HS-5 (cell line): ENCODE results near the gene TBCC.
"Not testable (repeated sequence)": the region's sequence is repeated elsewhere in the genome, so short reads cannot be mapped to it uniquely, and the experiment has no call there.

Experiments used
- DNase-seq: peaks from one replicate; pipeline ENCODE4 v3.0.0-alpha.2; 2012; ENCODE audit warnings: low read depth

Gene TBCC

GRCh38 chr6:42733867-42734481 is 11.9 kb downstream of the TBCC start:
- DNase-seq = not testable (repeated sequence)

DNA sequence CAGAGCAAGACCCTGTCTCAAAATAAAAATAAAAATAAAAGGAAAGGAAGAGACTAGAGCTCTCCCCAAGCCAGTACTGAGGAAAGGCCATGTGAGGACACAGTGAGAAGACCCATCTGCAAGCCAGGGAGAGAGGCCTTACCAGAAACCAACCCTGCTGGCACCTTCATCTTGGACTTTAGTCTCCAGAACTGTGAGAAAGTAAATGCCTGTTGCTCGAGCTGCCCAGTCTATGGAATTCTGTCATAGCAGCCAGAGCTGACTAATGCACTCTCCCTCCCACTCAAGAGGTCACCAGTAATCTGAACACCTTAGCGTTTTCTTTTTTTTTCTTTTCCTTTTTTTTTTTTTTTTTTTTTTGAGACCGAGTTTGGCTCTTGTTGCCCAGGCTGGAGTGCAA is 16.2 kb downstream of the TBCC start:
- no peak for DNase-seq

GRCh38 chr6:42727627-42728026 is 18.3 kb downstream of the TBCC start:
- no peak for DNase-seq

- DNase-seq = no peak
These were observed 18.8 kb downstream of the TBCC start for GRCh38 chr6:42727087-42727611.

DNA sequence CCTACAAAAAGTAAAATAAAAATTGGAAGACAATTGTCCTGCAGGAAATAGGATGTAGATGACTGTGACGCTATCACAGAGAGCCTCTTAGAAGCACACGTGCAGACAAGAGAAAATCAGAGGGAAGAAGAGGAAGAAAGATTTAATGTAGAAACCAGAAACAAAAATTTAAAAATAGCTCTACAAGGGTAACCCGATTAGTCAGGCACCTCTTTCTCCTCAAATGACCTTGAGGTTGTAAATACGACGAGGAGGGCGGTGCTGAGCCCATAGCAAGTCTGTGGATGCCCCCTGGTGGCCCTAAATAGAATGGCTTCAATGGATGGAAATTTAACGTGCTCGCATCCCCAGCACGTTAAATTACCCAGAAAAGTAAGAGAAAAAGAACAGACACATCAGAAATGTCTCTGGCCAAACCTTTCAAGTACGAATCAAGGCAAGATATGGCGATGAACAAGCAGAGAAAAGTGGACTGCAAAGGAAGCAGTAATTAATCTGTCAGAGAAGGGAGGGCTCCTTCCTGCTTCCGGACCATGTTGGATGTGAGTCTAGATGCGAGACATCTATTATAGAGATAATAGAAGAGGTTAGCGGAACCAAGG is 19.3 kb downstream of the TBCC start:
- DNase-seq = peak; percentile 56

DNA sequence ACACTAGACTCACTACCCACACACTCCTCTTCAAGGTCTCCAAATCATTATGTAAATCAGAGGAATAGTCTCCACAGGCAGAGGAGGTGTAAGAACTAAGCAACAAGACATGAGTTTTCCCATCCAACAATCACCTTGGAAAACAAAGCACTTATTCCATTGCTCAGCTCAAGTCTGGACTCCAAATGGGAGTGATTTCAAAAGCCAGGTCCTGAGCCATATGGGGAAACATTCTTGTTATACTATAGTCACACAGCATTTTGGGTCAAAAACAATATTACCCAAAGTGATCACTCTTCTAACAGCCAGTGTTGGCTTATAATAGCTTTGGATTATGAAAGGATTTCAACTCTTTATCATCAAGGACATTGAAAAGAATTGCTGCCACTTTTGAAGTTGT is 19.9 kb downstream of the TBCC start:
- no peak for DNase-seq

DNA sequence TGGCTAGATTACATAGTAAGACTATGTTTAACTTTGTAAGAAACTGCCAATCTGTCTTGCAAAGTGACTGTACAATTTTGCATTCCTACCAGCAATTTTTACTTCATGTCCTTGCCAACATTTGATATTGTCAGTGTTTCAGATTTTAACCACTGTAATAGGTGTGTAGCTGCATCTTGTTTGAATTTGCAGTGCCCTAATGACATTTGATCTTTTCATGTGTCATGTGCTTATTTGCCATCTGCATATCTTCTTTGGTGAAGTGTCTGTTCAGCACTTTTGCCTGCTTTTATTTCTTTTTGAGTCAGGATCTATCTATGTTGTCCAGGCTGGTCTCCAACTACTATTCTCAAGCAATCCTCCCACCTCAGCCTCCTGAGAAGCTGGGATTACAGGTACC is 21.1 kb downstream of the TBCC start:
- no peak for DNase-seq

DNA sequence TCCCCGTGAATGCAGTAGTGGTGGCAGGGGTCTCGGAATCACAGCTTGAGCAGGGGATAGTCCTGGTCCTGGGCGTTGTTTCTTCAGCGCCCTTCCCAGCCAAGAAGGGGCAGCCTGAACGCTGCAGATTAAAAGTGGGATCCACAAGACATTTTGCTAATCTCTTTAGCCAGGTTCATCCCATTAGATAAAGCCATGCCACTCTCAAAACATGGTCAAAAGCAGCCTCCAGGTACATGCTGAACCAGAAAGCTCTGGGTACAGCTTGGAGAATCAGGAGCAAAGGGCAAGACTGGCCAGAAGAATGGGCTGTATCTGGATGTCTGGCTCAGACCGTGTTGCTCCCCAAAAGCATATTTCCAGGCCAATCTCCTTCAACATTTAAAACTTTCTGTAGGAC is 23.4 kb downstream of the TBCC start, which contains the start of gene PRPH2:
Gene PRPH2, minus strand, starts transcription at position 101 of the 400 bp plus-strand sequence. CDS start 263 bp downstream, outside the sequence.
- no peak for DNase-seq

GRCh38 chr6:42720739-42721138 is 25.2 kb downstream of the TBCC start:
- no peak for DNase-seq

GRCh38 chr6:42715871-42716270 is 30.0 kb downstream of the TBCC start:
- no peak for DNase-seq

GRCh38 chr6:42714098-42714761 is 31.7 kb downstream of the TBCC start:
- DNase-seq = peak; percentile 32

GRCh38 chr6:42711930-42712329 is 34.0 kb downstream of the TBCC start:
- DNase-seq = no peak

DNA sequence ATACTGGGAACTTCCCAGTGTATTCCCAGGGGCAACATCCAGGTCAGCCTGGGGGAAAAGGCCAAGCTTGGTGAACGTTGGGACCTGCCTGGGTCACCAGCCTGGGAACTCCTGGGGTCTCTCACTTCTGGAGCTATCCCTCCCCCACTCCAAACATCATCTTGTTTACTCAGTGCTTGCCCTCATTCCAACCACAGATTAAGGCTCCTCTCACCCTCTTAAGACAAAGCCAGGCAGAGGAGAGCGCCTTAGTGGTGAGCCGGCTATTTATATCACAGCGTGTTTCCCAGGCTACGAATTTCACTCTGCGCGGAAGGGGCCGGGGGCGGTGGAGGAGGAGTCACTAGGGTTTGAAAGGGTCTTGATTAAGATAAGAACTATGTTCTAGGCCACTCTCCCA is 35.6 kb downstream of the TBCC start:
- DNase-seq = no peak

GRCh38 chr6:42709871-42710270 is 36.0 kb downstream of the TBCC start:
- DNase-seq = no peak

- DNase-seq = no peak
These were observed 37.8 kb downstream of the TBCC start for GRCh38 chr6:42708096-42708495.

DNA sequence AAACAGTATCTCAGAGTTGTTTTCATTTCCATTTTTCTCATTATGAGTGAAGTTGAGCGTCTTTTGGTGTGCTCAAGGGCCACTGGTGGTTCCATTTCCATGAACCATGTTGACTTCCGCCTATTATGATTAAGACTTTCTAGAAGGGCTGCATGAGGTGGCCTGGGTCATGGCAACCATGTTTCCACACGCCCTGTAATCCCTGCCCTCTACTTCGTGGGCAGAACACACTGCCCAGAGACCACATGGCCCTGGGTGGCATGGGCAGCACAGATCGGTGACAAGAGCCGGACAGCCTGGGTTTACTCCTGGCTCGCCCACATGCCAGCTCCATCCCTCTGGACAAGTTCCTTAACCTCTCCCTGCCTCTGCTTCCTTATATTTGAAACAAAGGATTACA is 38.3 kb downstream of the TBCC start:
- no peak for DNase-seq

- DNase-seq = no peak
These were observed 40.9 kb downstream of the TBCC start for GRCh38 chr6:42704937-42705374.

DNA sequence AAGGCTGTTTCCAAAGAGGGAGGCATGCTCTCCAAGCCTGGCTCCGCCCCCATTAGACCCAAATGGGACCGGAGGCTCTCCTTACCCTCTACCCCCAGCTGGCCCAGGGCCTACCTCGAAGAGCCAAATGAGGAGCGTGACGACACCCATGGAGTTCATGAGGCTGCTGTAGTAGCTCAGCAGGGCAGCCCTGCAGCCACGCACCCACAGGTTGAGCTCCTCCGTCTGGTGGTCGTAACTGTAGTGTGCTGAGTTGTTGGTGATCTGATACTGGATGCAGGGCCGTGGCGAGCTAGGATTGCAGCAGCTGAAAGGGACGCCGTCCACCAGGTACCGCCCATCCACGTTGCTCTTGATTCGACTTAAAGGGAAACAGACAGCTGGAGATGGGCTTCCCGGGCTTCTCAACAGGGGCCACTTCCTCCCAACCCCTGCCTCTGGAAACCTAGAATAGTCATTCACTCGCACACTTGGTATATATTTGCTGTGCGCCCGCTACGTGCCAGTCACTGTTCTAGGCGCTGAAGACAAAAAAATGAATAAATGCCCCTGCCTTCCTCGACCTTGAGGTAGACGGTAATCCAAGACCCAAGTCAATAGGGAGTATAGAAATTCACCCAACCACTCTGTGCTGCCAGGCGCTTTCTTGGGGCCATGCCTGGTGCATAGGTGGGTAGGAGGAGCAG is 41.5 kb downstream of the TBCC start:
- no peak for DNase-seq

GRCh38 chr6:42702786-42703185 is 43.1 kb downstream of the TBCC start:
- not testable (repeated sequence) for DNase-seq

GRCh38 chr6:42702200-42702599 is 43.7 kb downstream of the TBCC start:
- peak; percentile 72 for DNase-seq

- DNase-seq = no peak
These were observed 47.7 kb downstream of the TBCC start for GRCh38 chr6:42698217-42698616.

DNA sequence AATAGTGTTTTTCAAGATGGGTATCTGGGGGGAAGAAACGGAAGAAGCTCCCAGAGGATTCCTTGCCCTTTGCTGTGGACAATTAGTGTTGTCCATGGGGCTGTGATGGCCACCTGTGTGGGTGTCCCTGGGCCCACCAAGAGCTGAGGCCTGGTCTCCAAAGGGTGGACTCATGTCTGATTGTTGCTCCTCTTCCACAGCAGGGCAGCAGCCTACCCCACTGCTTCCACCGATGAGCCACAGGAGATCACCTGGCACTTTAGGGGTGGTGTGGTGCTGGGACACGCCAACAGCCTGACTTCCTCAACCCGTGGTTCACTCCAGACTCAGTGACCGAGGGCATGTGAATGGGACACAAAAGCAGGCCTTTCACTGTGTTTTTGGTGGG is 48.6 kb downstream of the TBCC start:
- DNase-seq = no peak
